Stimulated activated CD4-positive, alpha-beta T cell treated with anti-CD3 and anti-CD28 coated beads, Interleukin-4, amount 100 ng/mL, for 1 hour (primary cell): ENCODE data around the gene VMAC.
"Not testable (repeated sequence)": the region's sequence is repeated elsewhere in the genome, so short reads cannot be mapped to it uniquely, and the experiment has no call there.

Experiments
- DNase-seq: peaks from one replicate; pipeline ENCODE4 v3.0.0-alpha.2; 2020

Gene VMAC

GRCh38 chr19:5884065-5884811 is 20.4 kb upstream of the VMAC start:
- DNase-seq, result not testable (repeated sequence)

DNA sequence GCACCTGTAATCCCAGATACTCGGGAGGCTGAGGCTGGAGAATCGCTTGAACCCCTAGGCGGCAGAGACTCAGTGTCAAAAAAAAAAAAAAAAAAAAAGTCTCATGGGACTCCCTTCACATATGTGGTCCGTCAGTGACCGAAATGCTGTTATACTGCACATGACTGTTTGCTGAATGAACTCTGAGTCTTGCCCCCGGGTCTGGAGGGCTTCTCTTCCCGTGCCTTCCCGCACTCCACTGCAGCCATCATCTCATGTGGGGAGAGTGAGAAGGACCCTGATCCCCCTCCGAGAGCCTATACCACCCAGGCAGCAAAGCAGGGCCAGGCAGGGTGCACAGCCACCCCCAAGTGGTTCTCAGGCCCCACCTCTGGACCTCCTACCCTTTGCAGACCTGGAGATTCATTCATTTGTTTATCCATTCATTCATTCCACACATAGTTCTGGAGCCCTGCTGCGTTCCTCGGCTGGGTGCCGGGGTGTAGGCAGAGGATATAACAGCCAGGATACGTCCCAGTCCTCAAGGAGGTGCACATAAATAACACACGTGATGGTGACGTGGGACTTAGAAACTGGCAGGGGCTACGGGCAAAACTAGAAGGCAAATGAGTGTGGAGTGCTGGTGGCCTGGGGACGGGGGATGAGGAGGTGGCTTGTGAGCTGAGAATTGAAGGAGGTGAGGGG is 15.2 kb upstream of the VMAC start:
- DNase-seq, result no peak

DNA sequence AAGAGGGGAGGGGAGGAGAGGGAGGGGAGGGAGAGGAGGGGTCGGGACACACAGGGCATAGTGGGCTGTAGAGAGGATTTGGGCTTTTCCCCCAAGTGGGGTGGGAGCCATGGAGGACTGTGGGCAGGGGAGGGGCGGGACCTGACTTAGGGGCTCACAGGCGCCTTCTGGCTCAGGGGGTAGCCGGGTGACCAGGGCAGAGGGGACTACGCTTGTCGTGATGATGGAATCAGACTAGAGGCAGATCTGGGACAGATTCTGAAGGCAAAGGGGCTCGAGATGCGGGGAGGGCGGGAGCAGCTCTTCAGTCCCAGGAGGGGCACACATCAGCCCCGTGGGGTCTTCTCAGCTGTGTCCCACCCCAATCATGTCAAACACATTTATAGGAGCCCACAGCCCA is 14.6 kb upstream of the VMAC start:
- DNase-seq, result no peak

GRCh38 chr19:5891572-5891937 is 13.1 kb upstream of the VMAC start:
- DNase-seq, result no peak

DNA sequence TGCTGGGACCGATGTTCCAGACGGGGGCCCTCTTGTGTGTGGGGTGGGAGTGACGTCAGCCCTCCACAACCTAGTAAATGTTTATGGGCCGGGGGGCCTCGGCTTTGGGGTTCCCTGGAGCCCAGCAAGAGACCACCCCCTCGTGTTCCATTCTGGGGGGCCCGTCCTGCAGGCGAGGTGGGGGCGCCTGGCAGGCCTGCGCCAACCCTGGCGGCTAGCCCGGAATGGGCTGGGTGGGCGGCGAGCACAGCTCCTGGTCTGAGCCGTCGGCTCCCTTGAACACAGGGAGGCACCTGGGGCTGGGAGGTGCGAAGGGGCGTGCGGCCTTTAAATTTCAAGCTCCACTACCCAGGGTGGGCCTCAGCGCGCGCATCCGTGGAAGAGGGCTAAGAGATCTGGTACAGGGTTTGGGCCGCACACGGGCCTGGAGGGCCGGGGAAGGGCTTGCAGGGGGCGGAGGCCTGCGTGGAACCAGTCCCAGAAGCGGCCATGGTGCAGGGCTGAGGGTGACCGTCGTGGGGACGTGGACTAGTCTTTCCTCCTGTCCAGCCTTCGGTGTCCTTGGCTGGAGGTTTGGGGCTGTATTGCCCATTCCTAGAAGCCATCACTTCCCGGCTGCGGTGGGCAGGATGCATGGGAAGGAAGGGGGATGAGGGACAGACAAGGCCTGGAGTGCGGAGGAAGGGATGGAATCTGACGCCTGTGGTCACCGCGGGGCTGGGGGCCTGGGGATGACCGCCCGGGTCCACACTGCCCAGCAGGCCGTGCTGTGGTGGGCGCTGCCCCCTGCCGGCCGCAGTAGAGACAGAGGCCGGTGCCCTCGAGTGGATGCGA is 12.5 kb upstream of the VMAC start:
- DNase-seq, result peak; percentile 28

- no peak for DNase-seq
These were observed 11.8 kb upstream of the VMAC start for GRCh38 chr19:5892772-5893275.

- DNase-seq, result no peak
These were observed 11.3 kb upstream of the VMAC start for GRCh38 chr19:5893296-5893903.

DNA sequence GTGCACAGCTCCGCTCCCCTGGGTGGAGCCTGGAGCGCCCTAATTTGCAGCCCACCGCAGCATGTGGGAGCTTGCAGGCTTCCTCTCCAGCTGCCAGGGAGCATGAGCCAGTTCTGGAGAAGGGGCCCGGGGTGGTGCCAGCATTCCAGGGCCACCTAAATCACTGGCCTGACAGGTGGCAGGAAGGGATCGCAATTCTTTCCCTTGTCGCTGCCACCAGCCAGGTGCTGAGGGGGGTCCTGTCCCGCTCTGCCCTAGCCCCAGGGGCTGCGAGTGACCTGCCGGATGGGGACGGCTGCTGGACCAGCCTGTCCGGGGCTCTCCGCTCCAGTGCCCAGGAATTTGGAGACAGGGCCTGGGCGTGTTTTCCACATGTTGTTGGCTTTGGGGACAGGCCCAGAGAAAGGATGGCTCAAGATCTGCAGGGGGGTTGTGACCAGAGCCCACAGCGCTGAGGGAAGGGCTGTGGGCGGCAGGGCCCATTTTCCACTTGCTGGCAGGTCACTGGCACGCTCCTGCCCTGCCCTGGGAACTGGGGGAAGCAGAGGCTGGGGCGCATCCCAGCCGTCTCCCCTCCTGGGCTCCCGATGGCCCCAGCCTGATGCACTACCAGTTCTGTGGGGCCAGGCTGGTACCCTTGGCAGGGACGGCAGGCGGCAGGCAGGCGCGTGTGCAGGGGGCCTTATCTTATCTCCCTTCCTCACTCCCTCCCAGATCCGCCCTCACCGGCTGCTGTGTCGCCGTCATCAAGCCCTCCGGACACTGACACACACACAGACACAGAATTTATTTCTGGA is 10.6 kb upstream of the VMAC start:
- DNase-seq, result no peak

- DNase-seq, result no peak
These were observed 9.8 kb upstream of the VMAC start for GRCh38 chr19:5894704-5895349.

DNA sequence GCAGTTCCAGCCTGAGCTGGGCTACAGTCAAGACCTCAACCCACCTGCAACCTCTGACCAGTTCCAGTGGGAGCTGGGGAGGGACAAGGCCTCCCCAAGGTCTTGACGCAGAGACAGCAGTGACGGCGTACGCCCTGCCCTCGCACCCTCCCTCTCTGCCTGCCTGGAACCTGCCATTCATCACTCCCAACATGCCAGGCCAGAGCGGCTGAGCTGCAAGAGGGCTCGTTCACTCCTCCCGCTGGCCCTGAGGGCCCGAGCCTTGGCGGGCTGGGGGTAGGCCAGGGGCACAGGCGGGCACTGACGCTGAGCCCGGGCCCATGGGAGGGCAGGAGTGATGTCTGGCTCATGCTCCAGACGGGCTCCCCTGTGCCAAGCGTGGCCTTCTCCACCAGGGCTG is 9.3 kb upstream of the VMAC start:
- DNase-seq, result no peak

GRCh38 chr19:5895890-5896289 is 8.8 kb upstream of the VMAC start:
- no peak for DNase-seq

DNA sequence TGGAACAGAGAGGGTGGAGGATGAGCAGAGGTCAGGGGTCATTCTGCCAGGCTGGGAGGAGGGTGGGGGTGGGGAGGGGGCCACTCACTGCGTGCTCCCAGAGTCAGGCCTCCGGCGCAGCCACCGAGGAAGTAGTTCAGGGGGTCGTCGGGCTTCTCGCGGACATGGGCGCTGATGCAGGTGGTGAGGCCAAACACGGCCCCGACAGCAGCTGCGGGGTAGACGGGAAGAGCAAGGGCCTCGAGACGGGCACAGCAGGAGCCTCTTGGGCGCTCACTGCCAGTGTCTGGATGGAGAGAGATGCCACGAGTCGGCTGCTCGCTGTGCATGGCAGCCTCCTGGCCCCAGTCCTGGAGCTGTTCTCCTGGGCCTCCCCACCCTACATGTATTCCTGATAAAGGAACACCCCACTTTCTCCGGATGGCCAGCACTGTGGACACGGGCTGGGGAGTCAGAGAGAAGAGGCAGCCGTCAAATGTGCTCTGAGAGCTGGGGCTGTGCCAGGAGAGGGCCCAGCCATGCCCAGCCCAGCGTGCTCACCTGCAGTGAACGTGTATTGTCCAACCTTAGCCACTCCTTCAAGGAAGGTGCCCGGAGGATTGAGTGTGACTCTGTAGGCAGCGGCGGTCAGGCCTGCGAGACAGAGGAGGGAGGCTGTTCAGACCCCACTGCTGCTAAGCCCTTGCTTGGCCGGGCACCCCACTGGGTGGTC is 8.2 kb upstream of the VMAC start:
- no peak for DNase-seq

DNA sequence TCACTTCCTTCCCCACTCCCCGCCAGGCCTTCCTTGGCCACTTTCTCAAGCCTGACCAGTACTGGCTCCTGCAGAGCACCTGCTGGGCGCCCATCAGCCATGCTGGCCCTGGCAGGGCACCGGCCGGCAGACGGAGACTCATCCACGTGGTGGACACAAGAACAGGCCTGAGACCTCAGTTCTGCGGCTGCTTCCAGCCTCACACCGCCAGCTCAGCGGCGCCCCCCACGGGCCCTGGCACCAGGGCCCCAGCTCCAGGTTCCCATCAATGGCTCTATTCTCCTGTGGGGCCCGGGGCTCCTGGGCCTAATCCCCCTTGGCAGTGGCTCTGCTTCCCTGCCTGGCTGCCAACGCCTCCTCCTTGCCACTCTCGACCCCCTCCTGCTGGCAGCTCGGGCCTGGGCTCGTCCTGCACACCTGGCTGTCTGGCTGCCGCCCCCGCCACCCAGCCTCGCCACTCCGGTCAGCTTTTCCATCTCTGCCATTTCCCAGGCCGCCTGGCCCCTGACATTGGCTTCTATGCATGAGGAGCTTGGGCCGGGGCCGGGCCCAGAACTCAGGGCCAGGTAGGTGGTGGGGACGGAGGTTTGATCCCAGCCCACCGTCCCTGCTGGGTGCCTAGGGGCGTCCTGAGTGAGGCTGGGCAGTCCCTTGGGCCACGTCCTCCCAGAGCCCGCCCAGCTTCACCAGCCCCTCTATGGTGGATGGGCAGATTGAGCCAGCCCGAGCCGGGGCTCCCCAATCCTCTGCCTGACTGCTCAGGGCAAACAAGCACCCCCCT is 7.3 kb upstream of the VMAC start:
- DNase-seq, result no peak

DNA sequence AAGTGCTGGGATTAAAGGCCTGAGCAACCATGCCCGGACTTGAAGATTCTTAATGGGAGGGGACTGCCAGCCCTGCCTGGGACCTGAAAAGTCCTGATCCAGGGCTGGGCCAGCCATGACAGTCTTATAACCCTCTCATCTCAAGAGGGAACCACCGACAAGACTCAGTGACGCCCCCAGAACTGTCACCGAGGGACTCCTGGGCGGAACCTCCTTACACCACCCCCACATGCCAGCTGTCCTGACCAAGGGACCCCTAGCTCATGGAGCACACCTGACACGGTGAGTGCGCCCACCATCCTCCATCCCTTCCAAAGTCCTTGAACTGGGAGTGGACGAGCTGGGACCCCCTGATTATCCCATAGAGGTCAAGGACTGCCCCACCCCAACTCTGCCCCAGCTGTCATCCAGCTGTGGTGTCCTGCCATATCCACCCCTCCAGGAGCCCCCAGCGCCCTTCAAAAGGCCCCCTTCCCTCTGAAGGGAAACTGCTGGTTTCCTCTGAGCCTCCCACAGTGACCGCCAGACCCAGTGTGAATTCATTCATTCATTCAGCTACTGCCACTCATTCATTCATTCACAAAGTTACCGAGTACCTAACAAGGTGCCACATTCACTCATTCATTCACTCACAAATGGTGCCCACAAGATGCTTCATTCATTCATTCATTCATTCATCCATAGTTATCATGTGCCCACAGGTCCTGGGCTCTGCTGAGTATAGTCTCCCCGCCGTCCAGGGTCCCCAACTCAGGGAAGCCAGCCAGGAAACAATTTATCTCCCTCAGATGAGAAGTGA is 4.7 kb upstream of the VMAC start:
- DNase-seq, result no peak

- no peak for DNase-seq
These were observed 3.7 kb upstream of the VMAC start for GRCh38 chr19:5900976-5901375.

- no peak for DNase-seq
These were observed 1.5 kb upstream of the VMAC start for GRCh38 chr19:5903056-5903623.

- DNase-seq, result peak; percentile 98
These were observed 884 bp upstream of the VMAC start, which contains the start of gene NDUFA11 for GRCh38 chr19:5903624-5904351. Gene NDUFA11, minus strand, starts transcription at chr19:5903790. Its CDS starts 82 bp downstream, at chr19:5903708.

DNA sequence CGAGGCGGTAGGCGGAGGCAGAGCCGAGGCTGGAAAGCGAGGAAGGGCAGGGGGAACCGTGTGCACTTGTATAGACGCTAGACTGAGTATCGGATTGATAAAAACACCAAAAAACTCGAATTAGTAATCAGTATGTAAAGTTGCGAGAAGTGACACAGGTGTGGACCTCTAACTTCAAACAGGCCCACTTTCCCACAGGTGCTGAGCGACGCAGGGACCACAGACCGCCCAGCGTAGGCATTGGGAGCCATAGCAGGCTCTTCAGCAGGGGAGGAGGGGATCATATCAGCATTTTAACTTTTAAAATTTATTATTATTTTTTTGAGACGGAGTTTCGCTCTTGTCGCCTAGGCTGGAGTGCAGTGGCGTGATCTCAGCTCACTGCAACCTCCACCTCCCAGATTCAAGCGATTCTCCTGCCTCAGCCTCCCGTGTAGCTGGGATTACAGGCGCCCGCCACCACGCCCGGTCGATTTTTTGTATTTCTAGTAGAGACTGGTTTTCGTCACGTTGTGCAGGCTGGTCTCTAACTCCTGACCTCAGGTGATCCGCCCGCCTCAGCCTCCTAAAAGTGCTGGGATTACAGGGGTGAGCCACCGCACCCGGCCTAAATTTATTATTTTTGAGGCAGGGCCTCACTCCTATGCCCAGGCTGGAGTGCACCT is 574 bp downstream of the VMAC start:
- no peak for DNase-seq
